GM12878 (cell line): Measurements from ENCODE around the gene MYRF. TPM values are rescaled to one million over a fixed set of nuclear protein-coding genes. Genes with fewer than 3 reads are reported as not detected.
A peak's percentile ranks its signal among the peaks of the same experiment; 100 is the strongest.

ENCODE experiments used
- ATAC-seq: fragments of 200-7000 bp; cut with Tn5 transposase; 3 replicates; pipeline ENCODE4 v1.9.1; 2020; ENCODE audit warnings: mild to moderate bottlenecking, moderate library complexity
- BruUV-seq: library from RNA; stranded (reverse); fragments of 400-500 nt; replicated peaks from 2 replicates; lab custom pipeline; 2021; lab: Mats Ljungman, UMichigan
- CTCF ChIA-PET: fragments of 300-600 bp; sonication (Branson Sonifier 250); formaldehyde crosslinking; extraction: SDS; loops from one replicate; lab custom pipeline; 2021; ENCODE audit warnings: inconsistent platforms; lab: Yijun Ruan, JAX
- POLR2A ChIA-PET: fragments of 350-600 bp; formaldehyde crosslinking; extraction: SDS; loops from one replicate; lab custom pipeline; 2021; ENCODE audit warnings: inconsistent platforms; lab: Charles Lee
- RAD21 ChIA-PET: fragments of 300-600 bp; sonication (Branson Sonifier 250); formaldehyde crosslinking; loops from one replicate; lab custom pipeline; 2023; ENCODE audit warnings: antibody characterized with exemption; ENCODE audit not compliant: unreplicated experiment; lab: Charles Lee
- SMC1A ChIA-PET: fragments of 300-600 bp; sonication (Branson Sonifier 250); formaldehyde crosslinking; loops from one replicate; lab custom pipeline; 2023; ENCODE audit not compliant: unreplicated experiment, uncharacterized antibody; lab: Charles Lee
- DNase-seq: peaks from one replicate; pipeline ENCODE4 v3.0.0-alpha.2; 2011; ENCODE audit warnings: low read depth, low spot score
- FAIRE-seq: peaks from 3 replicates; lab custom pipeline; 2011; peaks lifted over from hg19 to GRCh38; lab: Jason Lieb, UNC
- H2AFZ ChIP-seq: 2 replicates; pipeline ENCODE4 v1.6.0; 2011; ENCODE audit warnings: low read depth, low read length, control low read depth; ENCODE audit not compliant: control insufficient read depth
- H3K27ac ChIP-seq: 2 replicates; pipeline ENCODE4 v1.5.1; 2011; ENCODE audit warnings: control low read depth; ENCODE audit not compliant: control insufficient read depth, insufficient read depth
- H3K27me3 ChIP-seq, 2 experiments: replicated peaks in 1 of 2; 2 replicates each; pipeline versions ENCODE4 v1.6.0 to v1.6.1; 2011; ENCODE audit warnings: low read length in 1 of 2; ENCODE audit not compliant: control insufficient read depth in 2 of 2, insufficient read depth in 2 of 2
- H3K36me3 ChIP-seq, 2 experiments: 2 replicates each; pipeline ENCODE4 v1.5.1; 2011; ENCODE audit warnings: low read length in 1 of 2; ENCODE audit not compliant: control insufficient read depth in 2 of 2, insufficient read depth in 2 of 2
- H3K4me1 ChIP-seq: 2 replicates; pipeline ENCODE4 v1.6.1; 2011; ENCODE audit warnings: mild to moderate bottlenecking, low read length, moderate library complexity, mixed read lengths; ENCODE audit not compliant: control insufficient read depth, insufficient read depth
- H3K4me2 ChIP-seq: 2 replicates; pipeline ENCODE4 v1.6.0; 2011; ENCODE audit warnings: control low read depth; ENCODE audit not compliant: control insufficient read depth, insufficient read depth
- H3K4me3 ChIP-seq: fragments of 200-600 bp; sonication (generic); 2 replicates; pipeline ENCODE4 v1.5.1; 2016
- H3K79me2 ChIP-seq: 2 replicates; pipeline ENCODE4 v1.6.0; 2011; ENCODE audit warnings: low read length; ENCODE audit not compliant: control insufficient read depth, insufficient read depth
- H3K9ac ChIP-seq: 2 replicates; pipeline ENCODE4 v1.8.0; 2011; ENCODE audit warnings: low read length, control low read depth, mixed read lengths; ENCODE audit not compliant: control insufficient read depth, insufficient read depth
- H3K9me3 ChIP-seq: replicated peaks from 3 replicates; pipeline ENCODE4 v1.5.1; 2011; ENCODE audit warnings: mild to moderate bottlenecking, low read length; ENCODE audit not compliant: control insufficient read depth, insufficient read depth
- H4K20me1 ChIP-seq: 2 replicates; pipeline ENCODE4 v1.6.0; 2011; ENCODE audit not compliant: control insufficient read depth, insufficient read depth
- ATF7 ChIP-seq: fragments of 450-650 bp; IDR thresholded peaks from 2 replicates; pipeline ENCODE4 v1.6.1; 2016; ENCODE audit warnings: low read depth, mild to moderate bottlenecking
- CTCF ChIP-seq, 3 experiments: IDR thresholded peaks in 2 of 3; conservative IDR thresholded peaks in 1 of 3; 2 replicates each; pipeline ENCODE4 v1.5.1; 2011; ENCODE audit warnings: low read depth in 3 of 3, low read length in 3 of 3, mild to moderate bottlenecking in 3 of 3, control low read depth in 2 of 3, moderate library complexity in 2 of 3, inconsistent platforms in 1 of 3, mixed read lengths in 1 of 3; ENCODE audit not compliant: control insufficient read depth in 2 of 3, insufficient read depth in 1 of 3; ENCODE audit errors: extremely low read depth in 1 of 3
- FOXM1 ChIP-seq: IDR thresholded peaks from 2 replicates; pipeline ENCODE4 v1.6.1; 2012; ENCODE audit warnings: low read depth, mild to moderate bottlenecking, inconsistent platforms, low read length, moderate library complexity
- HDAC6 ChIP-seq: fragments of 200-600 bp; sonication (generic); IDR thresholded peaks from one replicate; pipeline ENCODE4 v1.8.0; 2017; ENCODE audit warnings: antibody characterized with exemption; ENCODE audit not compliant: unreplicated experiment
- JUNB ChIP-seq: IDR thresholded peaks from 2 replicates; pipeline ENCODE4 v1.6.1; 2016; ENCODE audit warnings: antibody characterized with exemption, mild to moderate bottlenecking
- KLF5 ChIP-seq: fragments of 450-650 bp; IDR thresholded peaks from 2 replicates; pipeline ENCODE4 v1.6.1; 2014; ENCODE audit warnings: mild to moderate bottlenecking; ENCODE audit not compliant: partially characterized antibody
- MTA2 ChIP-seq: fragments of 450-650 bp; IDR thresholded peaks from 2 replicates; pipeline ENCODE4 v1.6.1; 2016; ENCODE audit warnings: low read depth, mild to moderate bottlenecking, moderate library complexity
- NFIC ChIP-seq: IDR thresholded peaks from 2 replicates; pipeline ENCODE4 v1.6.1; 2012; ENCODE audit warnings: low read depth, mild to moderate bottlenecking, inconsistent platforms, low read length, moderate library complexity
- NR2F1 ChIP-seq: fragments of 450-650 bp; conservative IDR thresholded peaks from 2 replicates; pipeline ENCODE4 v1.6.1; 2017; ENCODE audit warnings: mild to moderate bottlenecking
- NRF1 ChIP-seq: conservative IDR thresholded peaks from 2 replicates; pipeline ENCODE4 v1.6.1; 2011; ENCODE audit warnings: mild to moderate bottlenecking, low read depth, low read length, improper control_type of control experiment
- POLR2A ChIP-seq: IDR thresholded peaks from 2 replicates; pipeline ENCODE4 v1.6.1; 2011; ENCODE audit warnings: low read depth, mild to moderate bottlenecking, low read length
- POU2F2 ChIP-seq: IDR thresholded peaks from 3 replicates; pipeline ENCODE4 v1.6.1; 2011; ENCODE audit warnings: low read depth, mild to moderate bottlenecking, low read length, borderline replicate concordance
- RAD21 ChIP-seq: IDR thresholded peaks from 2 replicates; pipeline ENCODE4 v1.6.1; 2011; ENCODE audit warnings: mild to moderate bottlenecking, low read depth, low read length, moderate library complexity; ENCODE audit not compliant: insufficient read depth
- REST ChIP-seq: IDR thresholded peaks from 2 replicates; pipeline ENCODE4 v1.6.1; 2012; ENCODE audit warnings: mild to moderate bottlenecking, low read depth, low read length
- SMC3 ChIP-seq: IDR thresholded peaks from 2 replicates; pipeline ENCODE4 v1.6.1; 2011; ENCODE audit warnings: low read length, improper control_type of control experiment, borderline replicate concordance
- SPI1 ChIP-seq: IDR thresholded peaks from 2 replicates; pipeline ENCODE4 v1.6.1; 2011; ENCODE audit warnings: low read depth, mild to moderate bottlenecking, low read length, moderate library complexity, borderline replicate concordance; ENCODE audit not compliant: insufficient read depth
- SREBF1 ChIP-seq: IDR thresholded peaks from 2 replicates; pipeline ENCODE4 v1.6.1; 2012; ENCODE audit warnings: mild to moderate bottlenecking, low read length
- SREBF2 ChIP-seq: IDR thresholded peaks from 2 replicates; pipeline ENCODE4 v1.6.1; 2012; ENCODE audit warnings: mild to moderate bottlenecking, low read length
- TCF12 ChIP-seq: IDR thresholded peaks from 2 replicates; pipeline ENCODE4 v1.6.1; 2011; ENCODE audit warnings: low read depth, mild to moderate bottlenecking, low read length
- YY1 ChIP-seq: IDR thresholded peaks from 2 replicates; pipeline ENCODE4 v1.6.1; 2011; ENCODE audit warnings: low read depth, mild to moderate bottlenecking, low read length
- WGBS: methylation state at CpG from one replicate; pipeline ENCODE4 v1.1.6; 2016; ENCODE audit warnings: low lambda C conversion rate; ENCODE audit not compliant: insufficient replicate concordance, insufficient coverage; ENCODE audit errors: missing lambda C conversion rate; 5-methylcytosine and 5-hydroxymethylcytosine counted together
- in situ Hi-C: fragments of 300-500 bp; cut with MboI; formaldehyde crosslinking; loops from 9 replicates; pipeline ENCODE4 v1.14.3; 2018; ENCODE audit warnings: mixed read lengths
- intact Hi-C: fragments of 100-400 bp; cut with micrococcal nuclease; formaldehyde crosslinking; loops from one replicate; pipeline ENCODE4 v1.14.2; 2022; ENCODE audit not compliant: unreplicated experiment
- polyA plus RNA-seq, 11 experiments: library from polyadenylated mRNA; depleted of rRNA in 4 of 11; unstranded in 6 of 11; stranded (reverse) in 5 of 11; fragments of >200 nt; fragmentation: Nextera tagmentation in 4 of 11; fragmentation: Illumina TruSeq in 1 of 11; extraction: Ambion mirVana in 4 of 11; extraction: Trizol in 1 of 11; gene quantifications; 1 replicate in 1 of 11; 2 replicates in 10 of 11; pipeline versions ENCODE4 v1.2.1 to v1.2.3, GENCODE V29; 2011 to 2016; ENCODE audit warnings: inconsistent platforms in 2 of 11, missing spikeins in 2 of 11, low read depth in 1 of 11
- total RNA-seq, 4 experiments: library from RNA; depleted of rRNA in 3 of 4; stranded (reverse); fragments of >200 nt in 3 of 4; fragmentation: Illumina TruSeq in 1 of 4; extraction: Trizol in 1 of 4; gene quantifications; 2 replicates each; pipeline versions ENCODE4 v1.2.1 to v1.2.3, GENCODE V29; 2013 to 2021

The MYRF gene
- total and polyA plus RNA-seq, 10 of the 15 experiments (the other 5 are each of a cell fraction or from before 2014, with no cell fraction given): 0.27 to 15.6 (median 0.89) TPM

GRCh38 chr11:61797263-61797944 lies 45.0 kb downstream of the MYRF start:
- BruUV-seq: no TSS peak
- intact Hi-C loops (loop anchor here (1.0 to 5.0 kb wide), 7 partner anchors 75 to 310 kb away; partner anchors contain the start of gene FTH1), in situ Hi-C loops (loop anchor here (5.0 kb wide), 2 partner anchors 100 to 310 kb away; no protein-coding TSS in a partner anchor)
- RAD21 ChIA-PET: interaction anchor here (0.9 to 6.2 kb wide), 36 partner anchors 9 to 514 kb away, joined by 3 to 96 read pairs (median 8); partner anchors contain the start of genes BEST1, FADS1, FADS2 and FADS3
- SMC1A ChIA-PET: interaction anchor here (0.7 to 6.0 kb wide), 37 partner anchors 9 to 326 kb away, joined by 3 to 86 read pairs (median 6); partner anchors contain the start of genes BEST1, FADS2, FADS3 and FTH1
- ATAC-seq (peak; percentile 49), DNase-seq (peak; percentile 52), FAIRE-seq (peak; percentile 78)
- CTCF ChIA-PET: interaction anchor here (0.6 to 12.7 kb wide), 66 partner anchors 9 to 570 kb away, joined by 3 to 188 read pairs (median 5); partner anchors contain the start of genes BEST1, FADS1, FADS2 and FADS3
- H3K9ac ChIP-seq: no peak overlapping the region
- no peaks in the 10 kb centered on the region; the same call in 1 of the 2 replicates for H3K4me1 ChIP-seq
- H3K4me2 ChIP-seq: no peak overlapping the region
- H2AFZ ChIP-seq: peak overlapping the region; percentile 64
- no peaks in the 10 kb centered on the region for H3K9me3 ChIP-seq
- no peak overlapping the region for H3K27ac ChIP-seq
- POLR2A ChIA-PET: interaction anchor here (0.5 to 7.0 kb wide), 12 partner anchors 15 to 706 kb away, joined by 3 to 77 read pairs (median 4); partner anchors contain the start of genes FADS1, FADS2 and FTH1
- no peak overlapping the region for H3K4me3 ChIP-seq
- H3K36me3 ChIP-seq: peaks cover 7 to 10% of the 10 kb centered on the region in 2 experiments; a peak in 3 of 4 replicates
- no peaks in the 10 kb centered on the region for H4K20me1 ChIP-seq
- H3K79me2 ChIP-seq: peaks cover 63% of the 10 kb centered on the region
- 44% methylated on average over 3 of the region's 3 CpGs for WGBS
- H3K27me3 ChIP-seq: no peaks in the 10 kb centered on the region
- TF ChIP-seq POLR2A (no peak), MTA2 (no peak), JUNB (no peak), TCF12 (no peak), KLF5 (no peak), SPI1 (no peak), HDAC6 (no peak), RAD21 (peak; percentile 94), CTCF (IDR thresholded peaks at IDR 0.05 in 2 of 3, conservative IDR thresholded peaks at IDR 0.05 in 1 of 3; ENCODE audit: control insufficient read depth in 2 of 3, extremely low read depth in 1 of 3, insufficient read depth in 1 of 3, low read depth in 3 of 3, low read length in 3 of 3) (peak; percentile 68 to 95 (median 84)), REST (no peak), NRF1 (no peak), NFIC (no peak), YY1 (peak; percentile 92), ATF7 (no peak), NR2F1 (no peak), SREBF2 (no peak), FOXM1 (peak; percentile 37; the same call in 1 of the 2 replicates), POU2F2 (no peak), SMC3 (peak; percentile 90), SREBF1 (no peak)
